ENCODE data around the gene GNAI1.
A peak's percentile ranks its signal among the peaks of the same experiment; 100 is the strongest.

The GNAI1 gene

DNA sequence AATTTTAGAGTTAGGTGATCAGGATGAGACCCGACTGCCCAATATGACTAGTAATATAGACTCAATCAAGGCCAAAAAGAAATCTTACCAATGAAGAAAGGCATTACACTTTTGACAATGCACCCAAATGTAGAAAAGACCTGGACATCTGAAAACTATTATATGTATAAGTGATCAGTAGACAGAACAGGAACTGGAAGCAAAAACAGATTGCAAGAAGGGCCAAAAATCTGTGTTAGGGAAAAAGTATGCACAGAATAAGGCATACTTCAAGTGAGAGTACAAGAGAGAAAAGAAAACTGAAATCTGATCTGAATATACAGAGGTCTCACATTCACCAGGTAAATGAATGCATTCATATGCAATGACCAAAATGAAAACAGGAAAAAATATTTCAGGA lies 107.0 kb downstream of the GNAI1 start:
- DNase-seq, result no peak
- intact Hi-C loops (cut with DNase I), result no loop called here

DNA sequence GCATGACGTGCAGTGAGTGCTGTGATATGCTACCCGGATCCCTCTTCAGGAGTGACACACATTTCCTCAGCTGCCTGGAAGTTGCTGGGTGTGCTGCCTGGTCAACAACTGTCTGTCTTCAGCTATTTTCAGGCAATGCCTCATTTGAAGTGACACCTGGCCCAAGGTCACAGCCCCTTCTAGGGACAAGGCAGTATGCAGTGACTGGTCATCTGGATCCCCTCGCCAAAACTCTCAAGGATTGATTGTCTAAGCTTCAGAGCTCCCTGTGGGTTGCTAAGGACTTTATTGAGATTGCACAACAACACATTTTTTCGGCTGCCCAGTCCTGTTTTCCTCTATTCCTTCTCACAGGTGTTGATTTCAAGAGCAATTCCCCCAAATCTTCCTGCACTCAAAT lies 108.8 kb downstream of the GNAI1 start:
- intact Hi-C loops (cut with DNase I), result no loop called here
- no peak for DNase-seq

DNA sequence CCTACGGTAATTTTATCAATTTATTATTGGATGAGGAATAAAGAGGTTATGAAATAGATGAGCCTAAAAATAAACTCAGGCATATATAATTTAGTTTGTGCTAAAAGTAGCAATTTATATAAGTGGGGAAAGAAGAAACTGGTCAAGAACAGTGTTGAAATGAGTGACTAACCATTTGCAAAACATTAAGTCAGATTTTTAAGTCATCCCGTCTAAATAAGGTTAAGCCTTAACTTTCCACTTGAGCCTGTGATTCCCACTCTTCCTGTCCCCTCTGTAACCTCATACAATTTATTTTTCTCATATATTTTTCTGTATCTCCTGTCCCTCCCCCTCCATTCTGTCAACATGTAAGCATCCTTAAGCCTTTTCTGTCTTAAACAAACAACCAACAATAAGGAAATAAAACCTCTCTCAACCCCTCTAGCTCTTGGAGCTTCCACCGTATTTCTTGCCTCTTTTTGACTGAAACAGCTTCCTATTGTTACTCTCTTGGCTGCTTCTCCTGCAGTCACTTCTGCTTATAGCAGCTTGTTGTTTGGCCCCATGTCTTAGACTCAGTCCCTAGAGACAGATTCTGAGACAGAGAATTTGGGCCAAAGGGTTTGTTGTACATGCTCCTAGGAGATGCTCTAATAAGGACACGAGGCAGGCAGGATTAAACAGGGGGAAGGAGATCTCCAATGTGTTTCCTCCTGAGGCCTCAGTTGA lies 109.7 kb downstream of the GNAI1 start:
- intact Hi-C loops (cut with DNase I), result no loop called here
- no peak for DNase-seq

DNA sequence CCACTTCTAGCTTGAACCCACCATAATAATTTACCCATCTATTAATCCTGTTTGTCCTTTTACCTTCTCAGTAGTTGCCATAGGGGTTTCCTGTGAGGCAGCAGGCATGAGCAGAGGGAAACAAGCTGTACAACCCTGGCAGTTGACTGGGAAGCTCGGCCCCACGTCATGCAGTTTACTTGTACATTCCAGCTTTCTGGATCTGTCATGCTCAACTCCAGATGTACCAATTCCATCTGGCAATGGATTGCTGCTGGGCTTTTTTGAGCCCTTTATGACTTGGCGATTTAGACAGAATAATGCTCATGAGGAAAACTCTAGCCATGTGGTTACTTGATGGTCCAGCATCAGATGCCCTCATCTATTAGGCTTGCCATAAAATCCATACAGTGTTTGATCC lies 112.5 kb downstream of the GNAI1 start:
- intact Hi-C loops (cut with DNase I), result no loop called here
- DNase-seq, result no peak

DNA sequence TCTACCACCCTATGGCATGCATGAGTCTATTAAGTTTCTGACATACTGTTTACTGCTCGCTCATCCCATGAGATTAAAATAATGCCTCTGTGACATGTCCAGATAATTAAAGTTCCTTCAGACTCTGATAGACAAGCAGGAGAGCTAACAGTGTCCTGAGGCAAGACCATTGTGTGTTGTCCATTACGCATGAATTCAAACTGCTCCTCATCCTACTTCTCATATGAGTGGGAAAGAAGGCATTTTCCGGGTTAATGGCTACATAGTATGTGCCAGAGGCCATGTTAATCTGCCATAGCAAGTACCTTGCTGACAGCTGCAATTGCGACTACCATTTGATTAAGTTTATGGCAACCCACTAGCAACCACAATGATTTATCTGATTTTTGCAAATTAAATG lies 113.3 kb downstream of the GNAI1 start:
- intact Hi-C loops (cut with DNase I), result no loop called here
- no peak for DNase-seq

DNA sequence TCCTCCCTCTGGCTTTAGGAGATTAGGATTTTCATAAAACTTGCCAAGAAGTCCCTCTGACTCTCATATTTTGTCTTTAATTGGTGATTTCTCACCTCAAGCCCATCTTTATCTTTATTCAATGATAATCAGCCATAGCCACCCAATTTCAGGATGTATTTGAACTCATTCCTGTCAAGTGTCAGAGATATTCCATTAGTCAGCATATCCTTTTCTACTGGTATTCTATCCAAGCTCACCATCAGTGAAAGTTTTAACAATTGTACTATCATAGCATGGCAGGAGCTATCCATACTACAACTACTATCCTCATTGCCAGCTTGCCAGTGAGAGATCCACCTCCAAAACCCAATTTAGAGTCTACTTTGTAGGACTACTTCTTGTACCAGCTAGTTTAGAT lies 114.6 kb downstream of the GNAI1 start:
- DNase-seq, result no peak
- intact Hi-C loops (cut with DNase I), result no loop called here

DNA sequence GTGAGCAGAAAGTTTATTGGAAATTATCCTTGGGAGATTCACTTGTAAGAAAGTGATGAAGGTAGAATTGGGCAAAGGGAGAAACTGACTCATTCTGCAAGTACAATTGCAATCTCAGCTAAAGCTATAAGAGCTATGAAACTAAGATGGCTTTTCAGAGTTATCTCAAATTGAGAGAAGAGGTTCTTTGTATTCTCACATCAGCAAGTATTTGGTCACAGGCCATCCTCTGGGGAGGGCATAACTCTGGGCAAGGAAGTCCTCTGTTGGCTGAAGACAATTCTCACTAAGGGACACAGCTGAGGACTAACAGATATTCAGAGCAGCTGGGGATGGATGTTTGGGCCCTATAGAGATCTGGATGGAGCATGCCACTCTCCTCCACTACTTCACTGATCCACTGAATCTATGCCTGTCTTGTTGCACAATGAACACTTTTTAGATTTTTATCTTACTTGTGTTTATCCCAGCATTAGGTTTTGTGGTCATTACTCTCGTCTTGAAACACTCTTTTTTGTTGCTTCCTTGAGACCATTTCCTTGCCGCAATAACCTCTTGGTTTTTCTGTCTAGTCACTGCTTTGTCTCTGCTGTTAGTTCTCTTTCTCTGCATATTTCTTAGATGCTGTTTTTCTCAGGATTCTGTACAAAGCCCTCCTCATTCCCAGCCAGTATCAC lies 115.1 kb downstream of the GNAI1 start:
- peak in 1 of 10 donors; percentile 20 for DNase-seq
- intact Hi-C loops (cut with DNase I), result no loop called here

DNA sequence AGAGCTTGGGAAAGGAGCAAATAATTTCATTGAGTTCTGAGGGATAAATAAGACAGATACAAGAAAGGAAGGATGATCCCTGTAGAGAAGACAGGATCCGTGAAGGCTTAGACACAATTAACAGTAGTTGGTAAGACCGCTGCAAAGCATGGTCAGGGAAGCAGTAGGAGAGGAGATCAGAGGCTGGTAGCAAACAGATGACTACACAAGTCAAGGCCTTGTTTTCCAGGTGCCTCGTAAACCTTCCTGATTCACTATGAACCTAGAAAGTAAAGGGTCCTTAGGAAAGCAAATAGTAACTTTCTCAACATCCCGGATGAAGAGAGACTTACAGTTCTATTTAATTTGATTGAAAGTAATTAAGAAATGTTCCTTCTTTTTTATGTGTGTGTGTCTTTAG lies 118.6 kb downstream of the GNAI1 start:
- intact Hi-C loops (cut with DNase I), result no loop called here
- no peak for DNase-seq

DNA sequence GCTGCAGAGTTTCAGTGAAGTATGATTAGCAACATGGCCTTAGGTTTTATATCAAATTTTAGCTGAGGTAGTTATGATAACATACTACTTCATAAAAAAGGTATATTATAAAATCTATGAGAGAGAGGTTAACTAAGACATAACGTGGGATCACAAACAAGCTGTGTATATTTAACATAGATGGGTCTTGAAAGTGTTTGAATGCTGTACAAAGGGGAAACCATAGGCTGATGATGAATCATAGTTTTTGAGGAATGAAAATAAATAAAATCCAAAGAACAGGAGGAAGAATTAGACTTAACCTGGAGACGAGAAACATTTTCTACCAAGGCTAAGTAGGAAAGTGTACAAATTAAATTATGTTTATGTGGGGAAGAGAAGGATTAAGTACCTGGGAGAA lies 119.0 kb downstream of the GNAI1 start:
- no peak for DNase-seq
- intact Hi-C loops (cut with DNase I), result no loop called here

DNA sequence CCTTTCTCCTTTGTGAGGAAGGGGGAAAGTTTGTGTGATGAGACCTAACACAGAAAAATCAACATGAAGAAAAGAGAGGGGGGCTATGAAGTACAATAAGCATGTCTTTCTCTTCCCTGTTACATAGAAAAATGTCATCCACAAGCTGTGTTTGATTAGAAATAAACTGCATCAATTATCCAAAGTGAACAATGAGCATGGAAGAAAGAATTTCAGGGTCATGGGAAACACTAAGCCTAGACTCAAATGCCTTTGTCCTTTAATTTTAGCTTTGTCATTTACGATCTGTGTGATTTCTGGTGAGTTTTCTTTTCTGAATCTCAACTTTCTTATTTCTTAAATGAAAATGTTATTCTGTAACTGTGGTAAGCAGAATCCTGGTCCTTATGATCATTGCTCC lies 121.0 kb downstream of the GNAI1 start:
- DNase-seq, result no peak
- intact Hi-C loops (cut with DNase I), result no loop called here

DNA sequence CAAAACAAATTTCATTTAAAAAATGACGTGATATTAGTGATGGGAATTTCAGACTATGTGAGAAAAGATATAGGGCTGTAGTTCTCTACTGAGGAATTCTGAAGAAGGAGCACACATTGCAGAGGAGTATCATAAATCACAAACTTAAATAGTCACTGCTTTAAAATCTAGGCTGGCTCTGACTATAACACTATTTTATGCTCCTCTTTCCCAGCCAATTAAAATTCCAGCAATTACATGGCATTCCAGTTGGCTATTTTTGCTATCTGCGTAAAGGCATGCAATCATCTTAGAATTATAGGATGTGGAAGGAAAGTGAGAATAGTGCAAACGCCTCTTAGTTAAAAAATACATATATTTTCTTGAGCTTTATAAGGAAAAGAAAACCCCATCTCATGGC lies 123.1 kb downstream of the GNAI1 start:
- DNase-seq, result no peak
- intact Hi-C loops (cut with DNase I), result no loop called here

DNA sequence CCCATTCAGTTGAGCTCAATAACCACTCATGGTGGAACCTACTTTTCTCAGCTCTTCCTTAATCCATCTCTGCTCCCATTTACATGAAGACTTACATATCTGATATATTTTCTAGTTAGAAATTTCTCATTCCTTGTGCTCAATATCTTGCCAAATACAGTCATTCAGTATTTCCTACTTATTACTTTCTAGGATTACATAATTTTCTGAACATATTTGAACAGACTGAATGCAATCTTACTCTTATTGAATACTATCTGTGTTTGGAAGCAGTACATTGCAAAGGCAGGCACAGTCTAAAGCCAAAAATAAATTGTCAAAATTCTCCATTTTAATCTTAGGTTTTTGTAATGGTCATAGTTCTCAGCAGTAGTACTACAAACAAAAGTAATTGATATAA lies 126.0 kb downstream of the GNAI1 start:
- DNase-seq, result no peak
- intact Hi-C loops (cut with DNase I), result no loop called here

DNA sequence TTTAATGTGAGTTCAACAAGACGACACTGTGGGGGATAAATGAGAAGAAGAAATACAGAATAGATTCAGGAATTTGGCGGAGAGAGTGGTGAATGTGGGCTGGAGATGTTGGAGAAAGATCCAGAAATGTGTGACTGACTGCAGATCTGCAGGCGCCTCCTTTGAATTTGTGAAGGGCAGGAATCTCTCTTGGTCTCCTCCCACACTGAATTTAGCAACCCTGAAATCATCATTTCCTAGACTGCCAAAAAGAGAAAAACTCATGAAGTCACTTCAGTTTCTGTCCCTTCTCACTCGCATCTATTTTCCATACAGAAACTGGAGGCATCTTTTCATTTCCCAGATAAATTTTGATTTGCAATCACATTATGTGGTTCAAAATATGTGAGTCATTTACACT lies 128.7 kb downstream of the GNAI1 start:
- intact Hi-C loops (cut with DNase I), result no loop called here
- DNase-seq, result no peak

DNA sequence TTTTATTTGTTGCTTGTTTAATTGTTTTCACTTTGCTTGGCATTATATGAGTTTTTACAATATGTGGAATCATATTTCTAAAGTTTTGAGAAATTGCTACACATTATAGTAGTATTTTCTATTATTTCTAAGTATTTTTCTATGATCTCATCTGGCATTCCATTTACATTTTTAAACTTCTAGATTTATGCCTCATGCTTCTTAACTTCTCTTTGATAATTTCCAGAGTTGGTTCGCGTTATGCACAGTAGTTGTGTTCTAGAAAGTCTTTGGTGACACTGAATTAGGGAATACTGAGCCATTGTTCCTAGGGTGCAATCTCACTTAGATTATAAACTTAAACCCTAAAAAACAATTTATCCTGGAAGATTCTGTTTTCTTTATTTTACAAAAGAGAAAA lies 129.2 kb downstream of the GNAI1 start:
- DNase-seq, result no peak
- intact Hi-C loops (cut with DNase I), result no loop called here

DNA sequence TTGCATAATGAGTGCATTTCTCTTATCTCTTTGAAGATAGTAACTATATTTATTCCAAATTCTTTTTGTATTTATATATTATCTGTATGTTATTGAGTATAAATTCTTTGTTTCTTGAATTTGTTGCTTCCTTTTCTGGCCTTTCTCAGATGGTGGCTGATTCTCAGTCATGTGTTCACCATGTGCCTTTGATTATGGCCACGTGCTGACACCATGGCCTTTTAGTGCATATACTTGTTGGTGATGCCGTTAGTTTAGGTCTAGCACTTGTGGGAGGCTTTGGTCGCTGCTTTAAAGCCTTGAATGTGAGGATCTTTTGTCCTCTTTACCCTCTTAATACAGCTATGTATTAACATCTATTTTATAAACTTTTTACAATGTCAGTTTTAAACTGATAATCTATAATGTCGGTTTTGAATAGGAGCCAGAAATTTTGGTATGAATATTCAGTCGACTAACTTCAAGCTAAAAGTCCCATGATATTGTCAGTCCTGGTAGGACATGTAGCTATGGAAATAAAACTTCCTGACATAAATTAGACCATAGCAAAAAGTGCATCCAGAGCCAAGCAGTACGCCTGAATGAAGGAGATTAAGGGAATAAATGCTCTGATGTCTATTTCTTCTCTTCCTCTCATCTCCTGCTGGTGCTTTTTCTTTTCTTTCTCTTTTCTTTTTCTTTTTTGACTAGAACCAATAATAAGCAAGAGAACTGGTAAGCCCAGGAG lies 130.3 kb downstream of the GNAI1 start:
- intact Hi-C loops (cut with DNase I), result no loop called here
- DNase-seq, result no peak

DNA sequence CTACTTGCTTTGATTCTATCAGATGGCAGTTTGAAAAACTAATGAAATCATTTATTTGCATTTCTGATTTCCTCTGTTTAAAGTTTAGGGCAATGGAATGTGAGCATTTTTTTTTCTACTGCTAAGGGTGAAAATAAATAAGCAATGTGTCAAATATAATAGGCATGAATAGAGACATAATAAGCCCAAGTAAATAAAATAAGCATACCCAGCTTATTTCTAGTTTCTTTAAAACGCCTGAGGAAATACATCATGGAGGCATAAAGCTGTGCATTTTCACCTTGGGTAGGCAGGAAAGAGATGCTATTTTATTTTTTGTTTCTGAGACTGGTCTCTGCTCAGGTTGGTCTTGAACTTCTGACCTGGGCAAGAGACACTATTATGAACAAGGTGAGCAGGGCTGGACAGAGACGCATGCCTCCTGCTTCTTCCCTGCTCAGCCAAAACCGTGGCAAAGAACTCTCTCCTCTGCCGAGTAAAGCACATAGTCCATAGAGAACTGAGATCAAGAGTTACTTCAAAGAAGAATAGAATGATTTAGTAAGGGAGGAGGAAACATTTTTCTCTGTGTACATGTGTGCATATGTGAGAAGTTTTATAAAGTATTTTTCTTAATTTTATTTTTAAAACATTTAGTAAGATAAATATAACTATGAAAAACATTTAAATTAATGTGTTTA lies 138.1 kb downstream of the GNAI1 start:
- intact Hi-C loops (cut with DNase I), result no loop called here
- DNase-seq, result no peak

DNA sequence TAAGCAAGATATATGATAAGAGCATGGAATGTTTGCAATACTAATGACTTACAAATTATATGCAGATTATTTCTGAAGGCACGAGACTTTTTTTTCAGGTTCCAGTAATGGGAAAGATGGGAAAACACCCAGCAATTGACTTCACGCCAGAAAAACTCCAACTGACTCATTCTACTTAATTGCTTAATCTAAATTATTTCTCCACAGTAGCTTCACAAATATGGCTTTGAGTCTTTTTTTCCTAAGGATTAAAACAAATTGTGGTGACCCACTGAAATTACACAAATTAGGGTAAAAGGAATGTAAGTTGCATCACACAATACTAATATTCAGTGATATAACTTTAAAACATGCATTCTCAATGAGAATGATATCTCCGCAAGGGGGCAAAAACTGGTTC lies 138.7 kb downstream of the GNAI1 start:
- no peak for DNase-seq
- intact Hi-C loops (cut with DNase I), result no loop called here

DNA sequence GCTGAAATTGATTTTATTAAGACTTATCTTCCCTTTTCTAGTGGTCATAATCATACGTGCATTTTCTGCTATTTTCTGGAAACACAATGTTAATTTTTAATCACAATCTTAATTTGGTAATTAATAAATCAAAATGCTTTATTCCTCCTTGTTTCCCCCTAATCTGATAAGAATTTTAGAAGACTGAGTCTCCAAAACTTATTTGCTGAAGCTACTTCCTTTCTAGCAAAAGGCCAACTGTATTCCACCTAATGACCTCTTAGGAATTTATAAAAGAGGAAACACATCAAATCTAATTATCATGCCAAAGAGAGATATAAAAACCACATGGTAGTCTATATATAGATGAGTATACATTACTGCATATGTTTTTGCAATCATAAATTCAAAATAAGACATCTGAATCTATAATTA lies 140.6 kb downstream of the GNAI1 start:
- intact Hi-C loops (cut with DNase I), result no loop called here
- DNase-seq, result no peak
